HepG2 (cell line): ENCODE results near the gene NCAPD2. TPM values are rescaled to one million over a fixed set of nuclear protein-coding genes. Genes with fewer than 3 reads are reported as not detected.

Source experiments
- AHR ChIP-seq: IDR thresholded peaks from 2 replicates; pipeline ENCODE4 v1.6.1; 2018; ENCODE audit warnings: missing genetic modification reagents, missing compliant biosample characterization
- ARNT2 ChIP-seq: sonication (generic); formaldehyde crosslinking; IDR thresholded peaks from 2 replicates; pipeline ENCODE4 v1.8.0; 2022; ENCODE audit warnings: mild to moderate bottlenecking, low read depth, missing genetic modification reagents, moderate library complexity
- CENPX ChIP-seq: sonication (generic); formaldehyde crosslinking; IDR thresholded peaks from 2 replicates; pipeline ENCODE4 v1.9.0; 2021; ENCODE audit warnings: mild to moderate bottlenecking, missing genetic modification reagents, moderate library complexity
- GMEB2 ChIP-seq: IDR thresholded peaks from 2 replicates; pipeline ENCODE4 v1.6.1; 2016; ENCODE audit warnings: missing biosample characterization, missing genetic modification reagents, low read depth
- HINFP ChIP-seq: sonication (generic); formaldehyde crosslinking; IDR thresholded peaks from 2 replicates; pipeline ENCODE4 v1.4.0; 2020; ENCODE audit warnings: low read depth, mild to moderate bottlenecking, missing genetic modification reagents
- JUND ChIP-seq: sonication (generic); formaldehyde crosslinking; IDR thresholded peaks from 2 replicates; pipeline ENCODE4 v1.8.0; 2022; ENCODE audit warnings: mild to moderate bottlenecking, missing genetic modification reagents
- KDM3A ChIP-seq: IDR thresholded peaks from 2 replicates; pipeline ENCODE4 v1.6.1; 2018; ENCODE audit warnings: low read depth, missing compliant biosample characterization
- KIAA2018 ChIP-seq: sonication (generic); formaldehyde crosslinking; IDR thresholded peaks from 2 replicates; pipeline ENCODE4 v1.5.0; 2020; ENCODE audit warnings: mild to moderate bottlenecking, missing genetic modification reagents, borderline replicate concordance
- MEIS2 ChIP-seq: sonication (generic); formaldehyde crosslinking; IDR thresholded peaks from 2 replicates; pipeline ENCODE4 v1.9.0; 2021; ENCODE audit warnings: mild to moderate bottlenecking, missing genetic modification reagents
- TIGD3 ChIP-seq: sonication (generic); formaldehyde crosslinking; IDR thresholded peaks from 2 replicates; pipeline ENCODE4 v1.5.1; 2020; ENCODE audit warnings: mild to moderate bottlenecking, missing genetic modification reagents, borderline replicate concordance
- XBP1 ChIP-seq: sonication (generic); formaldehyde crosslinking; IDR thresholded peaks from 2 replicates; pipeline ENCODE4 v1.5.0; 2020; ENCODE audit warnings: missing genetic modification reagents
- ZNF136 ChIP-seq: sonication (generic); formaldehyde crosslinking; IDR thresholded peaks from 2 replicates; pipeline ENCODE4 v1.8.1; 2022; ENCODE audit warnings: low read depth, mild to moderate bottlenecking, moderate library complexity, missing genetic modification reagents
- ZNF225 ChIP-seq: sonication (generic); formaldehyde crosslinking; IDR thresholded peaks from 2 replicates; pipeline ENCODE4 v1.4.0; 2020; ENCODE audit warnings: mild to moderate bottlenecking, missing genetic modification reagents
- ZNF556 ChIP-seq: sonication (generic); formaldehyde crosslinking; IDR thresholded peaks from 2 replicates; pipeline ENCODE4 v1.4.0; 2020; ENCODE audit warnings: mild to moderate bottlenecking, missing genetic modification reagents, borderline replicate concordance
- ZNF740 ChIP-seq: sonication (generic); formaldehyde crosslinking; IDR thresholded peaks from 2 replicates; pipeline ENCODE4 v1.4.0; 2020; ENCODE audit warnings: missing genetic modification reagents
- polyA plus RNA-seq, 8 experiments: library from polyadenylated mRNA; depleted of rRNA in 3 of 8; stranded (reverse) in 7 of 8; unstranded in 1 of 8; fragments of >200 nt; fragmentation: Illumina TruSeq in 4 of 8; extraction: Trizol in 4 of 8; gene quantifications; 2 replicates each; pipeline versions ENCODE4 v1.2.1 to v1.2.3, GENCODE V29; 2011 to 2016; ENCODE audit warnings: low read depth in 4 of 8, missing spikeins in 1 of 8, mixed read lengths in 1 of 8; ENCODE audit not compliant: insufficient read depth in 1 of 8
- total RNA-seq, 5 experiments: library from RNA; depleted of rRNA; stranded (reverse); fragments of >200 nt; fragmentation: Illumina TruSeq; extraction: Trizol; gene quantifications; 2 replicates each; pipeline ENCODE4 v1.2.3, GENCODE V29; 2016; ENCODE audit warnings: low read depth in 1 of 5

The NCAPD2 gene
- total and polyA plus RNA-seq, 2 of the 13 experiments (the other 11 are each of a cell fraction or from before 2014, with no cell fraction given), result 51.1 to 65.6 TPM

- TF ChIP-seq HINFP (CRISPR knock-in tag), result no peak
- peak; percentile 64; the same call in 1 of the 2 replicates for TF ChIP-seq GMEB2 (CRISPR knock-in tag)
- TF ChIP-seq ZNF556, result peak; percentile 12; the same call in 1 of the 2 replicates
- TF ChIP-seq TIGD3 (CRISPR knock-in tag), result no peak
- 0 out of 2 replicates have a peak, but pooled peaks have one; percentile 23 for TF ChIP-seq ZNF740
- TF ChIP-seq AHR (CRISPR knock-in tag), result no peak; the same call in 1 of the 2 replicates
- 0 out of 2 replicates have a peak, but pooled peaks have one; percentile 27 for TF ChIP-seq XBP1 (CRISPR knock-in tag)
- no peak for TF ChIP-seq CENPX
- peak; percentile 84 for TF ChIP-seq ARNT2 (CRISPR knock-in tag)
- TF ChIP-seq ZNF136 (CRISPR knock-in tag), result no peak; the same call in 1 of the 2 replicates
- no peak for TF ChIP-seq MEIS2 (CRISPR knock-in tag)
- TF ChIP-seq ZNF225 (CRISPR knock-in tag), result peak; percentile 68; the same call in 1 of the 2 replicates
- TF ChIP-seq KIAA2018 (CRISPR knock-in tag), result no peak
- TF ChIP-seq KDM3A, result no peak; the same call in 1 of the 2 replicates
- TF ChIP-seq JUND (CRISPR knock-in tag), result no peak
These were observed 40.2 kb downstream of the NCAPD2 start, which contains the start of gene GAPDH (continued) for GRCh38 chr12:6533923-6534694.
